OCI-LY7 (cell line): ENCODE results near the gene VIL1. TPM values are rescaled to one million over a fixed set of nuclear protein-coding genes. Genes with fewer than 3 reads are reported as not detected.

ENCODE experiments used
- BruUV-seq: library from RNA; stranded (reverse); fragments of 400-500 nt; replicated peaks from 2 replicates; lab custom pipeline; 2021; lab: Mats Ljungman, UMichigan
- CTCF ChIA-PET: fragments of 300-600 bp; sonication (Branson Sonifier 250); formaldehyde crosslinking; loops from one replicate; lab custom pipeline; 2022; ENCODE audit warnings: antibody characterized with exemption; ENCODE audit not compliant: unreplicated experiment; lab: Charles Lee
- POLR2A ChIA-PET: fragments of 300-600 bp; sonication (Branson Sonifier 250); formaldehyde crosslinking; loops from one replicate; lab custom pipeline; 2022; ENCODE audit warnings: antibody characterized with exemption; lab: Charles Lee
- DNase-seq: peaks from one replicate; pipeline ENCODE4 v3.0.0-alpha.2; 2015; ENCODE audit warnings: low spot score
- H2AFZ ChIP-seq: fragments of 200-600 bp; sonication (generic), shearing (Covaris generic); 2 replicates; pipeline ENCODE4 v1.6.1; 2014; ENCODE audit warnings: mild to moderate bottlenecking, antibody characterized with exemption, low read length, moderate library complexity
- H3K27ac ChIP-seq: fragments of 200-600 bp; sonication (generic); 2 replicates; pipeline ENCODE4 v1.5.1; 2014; ENCODE audit warnings: mixed run types, low read depth, mild to moderate bottlenecking, moderate library complexity, low read length, inconsistent platforms; ENCODE audit not compliant: poor library complexity, severe bottlenecking
- H3K36me3 ChIP-seq: fragments of 200-600 bp; sonication (generic); 2 replicates; pipeline ENCODE4 v1.6.1; 2014; ENCODE audit warnings: mild to moderate bottlenecking, antibody characterized with exemption, low read length, moderate library complexity, mixed read lengths; ENCODE audit not compliant: insufficient read depth
- H3K4me1 ChIP-seq: fragments of 200-600 bp; sonication (generic); 2 replicates; pipeline ENCODE4 v1.5.1; 2014; ENCODE audit warnings: mild to moderate bottlenecking, low read length; ENCODE audit not compliant: insufficient read depth, poor library complexity, severe bottlenecking
- H3K4me2 ChIP-seq: fragments of 200-600 bp; sonication (generic); 2 replicates; pipeline ENCODE4 v1.6.1; 2014; ENCODE audit warnings: mild to moderate bottlenecking, low read length
- H3K4me3 ChIP-seq: fragments of 200-600 bp; sonication (generic); 2 replicates; pipeline ENCODE4 v1.5.1; 2014; ENCODE audit warnings: mild to moderate bottlenecking, low read depth, low read length; ENCODE audit not compliant: poor library complexity, severe bottlenecking
- H3K79me2 ChIP-seq: fragments of 200-600 bp; sonication (generic); 2 replicates; pipeline ENCODE4 v1.6.1; 2016; ENCODE audit warnings: low read depth, mild to moderate bottlenecking, low read length, moderate library complexity, mixed read lengths; ENCODE audit not compliant: insufficient read depth
- H3K9me2 ChIP-seq: fragments of 200-600 bp; sonication (generic); 2 replicates; pipeline ENCODE4 v1.6.1; 2016; ENCODE audit warnings: mild to moderate bottlenecking, low read length, mixed read lengths; ENCODE audit not compliant: insufficient read depth
- H3K9me3 ChIP-seq: fragments of 200-600 bp; sonication (generic); 2 replicates; pipeline ENCODE4 v1.6.1; 2014; ENCODE audit warnings: mild to moderate bottlenecking, mixed run types, low read length, mixed read lengths
- H4K20me1 ChIP-seq: fragments of 200-600 bp; sonication (generic); 2 replicates; pipeline ENCODE4 v1.6.1; 2014; ENCODE audit warnings: mild to moderate bottlenecking, antibody characterized with exemption, low read length, moderate library complexity, mixed read lengths; ENCODE audit not compliant: insufficient read depth
- CTCF ChIP-seq: fragments of 200-600 bp; sonication (generic); conservative IDR thresholded peaks from 2 replicates; pipeline ENCODE4 v1.5.1; 2014; ENCODE audit warnings: mild to moderate bottlenecking, antibody characterized with exemption, low read length, moderate library complexity, mixed read lengths
- EZH2phosphoT487 ChIP-seq: fragments of 200-600 bp; sonication (generic); IDR thresholded peaks from 2 replicates; pipeline ENCODE4 v1.6.1; 2018; ENCODE audit warnings: low read depth, borderline replicate concordance, mild to moderate bottlenecking, mixed run types, antibody characterized with exemption, low read length, moderate library complexity, mixed read lengths
- intact Hi-C: fragments of 100-400 bp; cut with micrococcal nuclease; formaldehyde crosslinking; loops from one replicate; pipeline ENCODE4 v1.10.0; 2022; ENCODE audit not compliant: unreplicated experiment
- total RNA-seq, 2 experiments: library from RNA; depleted of rRNA in 1 of 2; stranded (reverse); fragments of >200 nt in 1 of 2; shearing (Covaris generic) in 1 of 2; gene quantifications; 2 replicates each; pipeline ENCODE4 v1.2.3, GENCODE V29; 2014 to 2022

VIL1 gene
- total RNA-seq, 2 experiments from 2014 or later = 0.47 TPM; not detected in 1

DNA sequence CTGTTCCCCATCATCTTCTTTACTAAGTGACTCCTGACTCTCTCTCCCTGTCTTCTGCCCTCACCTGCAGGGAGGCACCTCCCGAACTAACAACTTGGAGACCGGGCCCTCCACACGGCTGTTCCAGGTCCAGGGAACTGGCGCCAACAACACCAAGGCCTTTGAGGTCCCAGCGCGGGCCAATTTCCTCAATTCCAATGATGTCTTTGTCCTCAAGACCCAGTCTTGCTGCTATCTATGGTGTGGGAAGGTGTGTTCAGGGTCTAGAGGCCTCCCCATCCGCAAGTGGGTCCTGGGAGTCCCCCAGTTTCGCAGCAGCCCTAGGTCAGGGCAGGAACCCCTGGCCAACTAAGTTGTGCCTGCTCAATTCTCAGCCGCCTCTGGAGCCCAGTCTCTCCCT is 15.5 kb downstream of the VIL1 start:
- H3K4me1 ChIP-seq = peaks cover 9% of the 10 kb centered on the region
- H3K9me3 ChIP-seq = no peaks in the 10 kb centered on the region
- H3K9me2 ChIP-seq = no peaks in the 10 kb centered on the region
- ChIA-PET CTCF (no interaction called here), POLR2A (no interaction called here)
- TF ChIP-seq EZH2phosphoT487 (no peak), CTCF (no peak)
- H3K27ac ChIP-seq = no peak overlapping the region
- no peak overlapping the region for H2AFZ ChIP-seq
- intact Hi-C loops = loop anchor here (10.0 kb wide), 1 partner anchor 410 kb away; no protein-coding TSS in a partner anchor
- no peaks in the 10 kb centered on the region for H3K79me2 ChIP-seq
- H3K4me2 ChIP-seq = no peak overlapping the region
- no peaks in the 10 kb centered on the region for H3K36me3 ChIP-seq
- no TSS peak for BruUV-seq
- no peak overlapping the region for H3K4me3 ChIP-seq
- no peak for DNase-seq
- H4K20me1 ChIP-seq = no peaks in the 10 kb centered on the region

DNA sequence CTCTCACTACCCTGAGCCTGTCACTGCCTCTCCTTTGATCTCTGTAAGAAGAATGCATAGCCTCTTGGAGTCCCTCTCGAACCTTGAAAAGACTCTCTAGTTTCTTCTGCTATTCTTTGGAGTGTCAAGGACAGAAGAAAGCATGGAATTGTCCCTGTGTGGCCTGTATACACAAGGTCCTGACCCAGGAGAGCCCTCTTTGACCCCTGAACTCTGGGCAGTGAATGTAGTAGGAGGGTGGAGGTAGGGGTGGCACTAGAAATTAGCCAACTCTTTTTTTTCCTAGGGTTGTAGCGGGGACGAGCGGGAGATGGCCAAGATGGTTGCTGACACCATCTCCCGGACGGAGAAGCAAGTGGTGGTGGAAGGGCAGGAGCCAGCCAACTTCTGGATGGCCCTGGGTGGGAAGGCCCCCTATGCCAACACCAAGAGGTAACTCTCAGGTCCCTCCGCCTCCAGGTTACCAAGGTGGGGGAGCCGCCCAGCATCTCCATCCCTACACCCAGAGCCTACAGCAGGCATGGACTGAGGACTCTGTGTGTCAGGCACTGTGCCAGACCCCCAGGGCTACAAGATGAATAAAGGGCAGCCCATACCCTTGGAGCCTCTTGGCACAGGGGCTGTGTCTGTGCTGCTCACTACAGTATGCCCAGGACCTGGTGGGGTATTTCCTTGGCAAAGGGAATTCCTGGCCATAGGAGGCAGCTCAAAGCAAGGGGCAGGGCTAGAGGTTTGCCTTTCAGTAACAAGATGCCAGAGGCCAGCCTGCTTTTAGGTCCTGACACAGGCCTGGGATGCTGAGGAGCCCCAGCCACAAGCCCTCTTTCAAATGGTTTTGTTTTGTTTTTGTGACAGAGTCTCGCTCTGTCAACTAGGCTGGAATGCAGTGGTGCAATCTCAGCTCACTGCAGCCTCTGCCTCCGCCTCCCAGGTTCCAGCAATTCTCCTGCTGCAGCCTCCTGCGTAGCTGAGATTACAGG is 16.4 kb downstream of the VIL1 start:
- POLR2A ChIA-PET = no interaction called here
- H4K20me1 ChIP-seq = no peaks in the 10 kb centered on the region
- H3K4me2 ChIP-seq = no peak overlapping the region
- DNase-seq = no peak
- H3K4me1 ChIP-seq = peaks cover 9% of the 10 kb centered on the region
- H3K4me3 ChIP-seq = no peak overlapping the region
- H3K9me2 ChIP-seq = no peaks in the 10 kb centered on the region
- no peaks in the 10 kb centered on the region for H3K79me2 ChIP-seq
- no peaks in the 10 kb centered on the region for H3K36me3 ChIP-seq
- H3K9me3 ChIP-seq = no peaks in the 10 kb centered on the region
- intact Hi-C loops = loop anchor here (10.0 kb wide), 1 partner anchor 410 kb away; no protein-coding TSS in a partner anchor
- no peak overlapping the region for H3K27ac ChIP-seq
- no peak for TF ChIP-seq EZH2phosphoT487
- TF ChIP-seq CTCF = no peak
- CTCF ChIA-PET = no interaction called here
- H2AFZ ChIP-seq = no peak overlapping the region
- no TSS peak for BruUV-seq

DNA sequence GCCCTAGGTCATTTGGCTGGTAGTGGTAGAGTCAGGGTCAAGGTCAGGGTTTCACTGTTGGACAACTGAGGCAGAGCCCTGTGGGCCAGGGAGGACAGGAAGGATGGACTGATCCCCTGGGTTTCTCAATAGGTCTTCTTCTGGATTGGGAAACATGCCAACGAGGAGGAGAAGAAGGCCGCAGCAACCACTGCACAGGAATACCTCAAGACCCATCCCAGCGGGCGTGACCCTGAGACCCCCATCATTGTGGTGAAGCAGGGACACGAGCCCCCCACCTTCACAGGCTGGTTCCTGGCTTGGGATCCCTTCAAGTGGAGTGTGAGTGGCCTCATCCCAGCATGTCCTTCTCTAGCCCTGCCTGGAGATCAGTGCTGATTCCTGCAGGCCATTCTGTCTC is 18.1 kb downstream of the VIL1 start:
- TF ChIP-seq CTCF (no peak), EZH2phosphoT487 (no peak)
- H4K20me1 ChIP-seq = no peaks in the 10 kb centered on the region
- BruUV-seq = no TSS peak
- H3K9me2 ChIP-seq = no peaks in the 10 kb centered on the region
- H3K4me1 ChIP-seq = peaks cover 9% of the 10 kb centered on the region
- H2AFZ ChIP-seq = no peak overlapping the region
- H3K36me3 ChIP-seq = no peaks in the 10 kb centered on the region
- H3K27ac ChIP-seq = no peak overlapping the region
- no peaks in the 10 kb centered on the region for H3K9me3 ChIP-seq
- no peak overlapping the region for H3K4me3 ChIP-seq
- no peaks in the 10 kb centered on the region for H3K79me2 ChIP-seq
- CTCF ChIA-PET = no interaction called here
- intact Hi-C loops = loop anchor here (10.0 kb wide), 1 partner anchor 408 kb away; no protein-coding TSS in a partner anchor
- POLR2A ChIA-PET = no interaction called here
- no peak for DNase-seq
- H3K4me2 ChIP-seq = no peak overlapping the region
